Measurements from ENCODE around the gene PAM.

Gene PAM

DNA sequence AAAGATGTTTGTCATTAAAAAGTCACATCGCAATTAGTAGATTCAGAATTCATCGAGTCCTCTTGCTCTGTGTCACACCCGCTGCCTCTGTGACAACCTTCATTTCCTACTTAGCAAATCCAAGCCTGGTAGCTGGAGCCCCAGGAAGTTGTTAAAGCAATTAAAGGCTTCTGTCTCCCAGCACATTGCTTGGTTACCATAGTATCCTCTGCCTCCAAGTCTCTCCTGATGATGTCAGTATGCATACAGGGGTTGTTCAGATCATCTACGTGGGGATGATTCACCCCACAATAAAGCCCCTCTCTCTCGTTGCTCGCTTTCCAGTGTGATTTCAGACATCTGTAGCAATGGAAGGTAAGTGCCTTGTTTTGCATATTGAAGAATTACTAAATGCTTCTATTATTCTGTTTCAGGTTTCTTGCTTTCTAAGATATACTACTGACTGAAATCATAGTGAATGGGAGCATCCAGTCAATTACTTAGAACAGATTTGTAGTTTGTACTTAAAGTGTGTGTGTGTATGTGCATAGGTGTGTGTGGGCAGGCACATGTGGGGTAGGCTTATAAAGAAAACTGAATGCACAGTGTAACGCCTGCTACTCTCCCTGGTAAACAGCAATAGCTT is 52.9 kb downstream of the PAM start:
- no peak for DNase-seq (ENCODE audit: insufficient read length, low spot score)
- no peak for FAIRE-seq

DNA sequence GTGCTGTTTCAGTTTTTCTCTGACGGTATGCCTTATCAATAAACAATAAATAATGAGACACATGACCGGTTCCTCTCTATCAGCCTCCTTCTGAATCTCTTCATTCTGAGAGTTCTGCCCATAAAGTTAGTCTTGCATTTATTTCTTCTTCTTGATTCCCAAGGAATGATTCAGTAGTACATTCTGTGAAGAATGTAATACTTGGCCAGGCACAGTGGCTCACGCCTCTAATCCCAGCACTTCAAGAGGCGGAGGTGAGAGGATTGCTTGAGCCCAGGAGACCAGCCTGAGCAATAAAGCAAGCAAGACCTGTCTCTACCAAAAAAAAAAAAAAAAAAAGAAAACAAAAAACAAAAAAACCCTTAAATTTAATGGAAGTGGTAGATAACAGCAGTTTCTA is 53.9 kb downstream of the PAM start:
- DNase-seq (ENCODE audit: insufficient read length, low spot score) (no peak), FAIRE-seq (no peak)

DNA sequence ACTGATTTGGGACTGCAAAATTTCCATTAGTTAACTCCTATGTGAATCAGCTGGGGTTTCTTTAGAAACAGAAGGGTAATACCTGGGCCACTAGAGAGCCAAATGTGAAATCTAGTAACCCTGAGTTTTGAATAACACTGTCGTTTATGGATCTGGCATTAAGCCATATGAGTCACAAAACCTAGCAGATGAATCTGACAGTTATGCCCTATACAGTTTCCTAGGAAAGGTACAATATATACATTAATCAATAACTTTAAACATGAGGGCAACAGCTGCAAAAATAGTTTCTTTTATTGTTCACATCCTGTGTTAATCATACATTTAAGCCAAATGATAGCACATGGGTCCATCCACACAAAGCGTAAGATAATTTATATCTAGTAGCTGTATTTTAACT is 56.9 kb downstream of the PAM start:
- FAIRE-seq (no peak), DNase-seq (ENCODE audit: insufficient read length, low spot score) (peak; percentile 33)

DNA sequence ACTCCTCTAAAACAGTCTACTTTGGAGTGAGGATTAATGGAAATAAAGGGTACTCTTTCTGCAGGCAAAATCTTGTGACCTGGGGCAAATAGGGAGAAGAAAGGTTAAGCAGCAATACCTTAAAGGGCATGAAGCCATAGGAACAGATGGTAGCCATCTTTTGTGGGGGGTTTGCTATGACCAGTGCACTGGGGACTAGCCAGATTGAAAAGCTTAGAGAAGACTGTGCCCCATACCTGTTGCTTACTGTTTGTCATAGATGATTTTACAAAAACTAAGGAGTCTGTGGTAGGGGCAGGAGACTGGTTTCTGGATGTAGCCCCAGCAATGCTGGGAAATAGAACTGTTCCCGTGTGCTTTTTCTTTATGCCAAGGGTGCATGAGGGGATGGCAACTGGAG is 58.6 kb downstream of the PAM start:
- DNase-seq (ENCODE audit: insufficient read length, low spot score): no peak
- FAIRE-seq: no peak

DNA sequence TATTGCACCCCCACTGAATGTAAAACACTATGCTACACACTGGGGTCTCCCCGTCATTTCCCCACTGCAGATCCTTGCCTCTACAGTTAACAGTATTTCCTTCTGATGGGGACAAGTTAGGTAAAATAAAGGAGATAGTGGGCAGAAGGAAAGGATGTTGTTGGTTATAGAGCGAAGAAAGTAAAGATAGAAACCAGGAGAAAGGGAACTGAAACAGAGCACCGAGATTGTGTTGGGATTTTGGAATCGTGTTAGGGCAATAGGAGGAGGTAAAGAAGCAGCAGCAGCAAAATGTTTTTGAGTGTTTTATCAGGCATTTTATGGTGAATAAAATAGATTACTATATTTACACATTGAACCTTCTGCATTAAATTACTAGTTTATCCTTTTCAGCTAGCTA is 60.0 kb downstream of the PAM start:
- FAIRE-seq (no peak), DNase-seq (ENCODE audit: insufficient read length, low spot score) (no peak)

DNA sequence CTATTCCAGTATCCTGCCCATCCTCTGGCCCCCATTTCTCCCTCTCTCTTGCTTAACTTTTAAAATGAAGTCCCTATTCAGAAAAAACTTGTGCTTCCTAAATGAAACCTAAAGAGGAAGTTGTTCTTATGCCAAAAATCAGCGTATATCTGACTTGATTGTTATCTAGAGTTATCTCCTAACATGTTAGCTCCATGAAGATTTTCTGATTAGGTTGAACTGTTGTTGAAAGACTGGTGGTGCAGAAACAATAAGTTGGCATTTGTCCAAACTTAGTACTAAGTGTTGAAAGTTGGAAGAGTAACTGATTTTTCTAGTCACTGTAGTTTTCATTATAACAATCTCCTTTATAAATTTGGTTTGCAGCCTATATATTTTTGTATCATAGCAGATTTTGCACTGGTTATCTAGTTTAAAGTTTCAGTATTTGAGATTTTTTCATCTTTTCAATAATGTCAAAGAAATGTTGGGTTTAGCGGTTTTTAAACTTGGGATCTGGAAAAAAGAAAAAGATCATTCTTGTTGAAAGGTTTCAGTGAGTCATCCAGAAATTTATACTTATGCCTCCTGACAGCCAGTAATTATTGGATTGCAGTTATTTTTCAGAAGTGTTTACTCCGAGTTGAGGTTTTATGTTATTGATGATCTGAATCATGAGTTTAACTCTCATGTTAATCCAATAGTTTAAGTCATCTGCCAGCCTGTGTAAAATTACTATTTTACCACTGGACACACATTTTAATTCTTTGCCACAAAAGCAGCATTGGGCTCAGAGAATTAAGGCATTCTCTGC is 60.6 kb downstream of the PAM start:
- no peak for DNase-seq (ENCODE audit: insufficient read length, low spot score)
- FAIRE-seq: no peak

DNA sequence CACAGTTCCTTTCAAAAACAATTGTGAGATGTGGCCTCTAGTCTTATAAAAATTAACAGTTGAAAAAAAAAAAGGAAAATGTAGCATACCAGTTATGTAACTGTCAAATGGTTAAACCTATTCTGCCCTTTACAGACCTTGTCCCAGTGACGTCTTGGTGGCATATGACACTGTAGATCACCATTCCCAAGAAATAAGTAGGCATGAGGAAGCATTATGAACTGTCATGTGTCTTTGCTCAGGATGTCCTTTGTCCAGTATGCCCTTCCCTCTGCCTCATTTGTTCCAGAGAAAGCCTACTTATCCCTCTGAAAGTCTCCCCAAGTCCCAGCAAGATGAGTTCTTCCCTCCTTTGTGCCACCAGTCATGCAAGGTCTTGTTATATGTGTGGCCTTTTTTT is 63.2 kb downstream of the PAM start:
- DNase-seq (ENCODE audit: insufficient read length, low spot score) (no peak), FAIRE-seq (peak; percentile 52)

DNA sequence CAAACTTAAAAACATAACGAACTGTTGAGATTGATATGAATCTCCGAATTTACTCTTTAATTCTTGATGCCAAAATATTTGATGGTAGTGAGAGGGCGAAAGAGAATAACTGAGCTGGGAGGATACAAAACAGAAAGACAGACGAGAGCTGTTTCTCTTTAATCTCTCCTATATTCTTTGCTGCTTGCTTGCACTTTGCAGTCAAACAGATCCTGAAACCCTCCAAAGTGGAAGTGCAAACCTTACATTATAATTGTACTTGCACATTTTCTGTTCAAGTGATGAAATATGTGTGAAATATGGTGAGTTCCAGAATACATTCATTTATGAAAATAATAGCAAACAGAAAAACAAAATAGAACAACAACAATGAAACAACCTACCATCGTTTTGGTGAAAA is 63.8 kb downstream of the PAM start:
- FAIRE-seq (no peak), DNase-seq (ENCODE audit: insufficient read length, low spot score) (no peak)

DNA sequence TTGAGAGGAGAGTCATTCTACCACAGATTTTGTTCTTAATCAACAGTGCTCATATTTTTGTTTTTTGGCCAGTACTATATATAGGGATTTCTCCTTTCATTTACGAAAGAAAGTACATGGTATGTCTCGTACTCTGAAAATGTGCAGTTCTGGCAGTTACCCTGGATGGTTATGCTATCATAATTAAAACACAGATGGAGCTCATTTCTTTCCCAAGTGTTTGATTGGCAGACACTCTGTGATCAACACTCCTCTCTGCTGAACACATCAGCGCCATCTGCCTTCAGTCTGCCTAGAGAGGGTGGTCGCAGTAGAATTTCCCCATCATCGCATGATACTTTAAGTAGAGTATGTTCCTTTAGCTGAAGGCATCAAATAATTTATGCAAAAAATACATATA is 64.5 kb downstream of the PAM start:
- no peak for DNase-seq (ENCODE audit: insufficient read length, low spot score)
- FAIRE-seq: no peak

DNA sequence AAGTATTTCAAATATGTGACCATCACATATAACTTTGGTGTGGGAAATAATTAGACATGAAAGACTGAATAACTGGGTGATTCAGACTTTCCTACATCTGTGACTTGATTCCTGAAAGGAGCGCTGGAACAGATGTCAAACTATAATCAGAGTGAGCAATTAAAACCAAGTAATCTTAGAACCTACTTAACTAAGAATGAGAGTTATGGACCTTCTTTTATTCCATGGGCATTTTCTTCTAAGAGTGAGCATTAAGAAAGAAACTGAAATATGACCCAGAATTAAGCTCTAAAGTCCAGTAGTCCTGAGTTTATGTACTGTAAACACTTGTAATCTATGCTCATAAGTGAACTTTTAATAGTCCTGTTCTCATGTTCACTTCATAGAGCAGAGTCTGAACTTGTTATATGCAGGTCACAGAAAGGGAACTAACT is 68.4 kb downstream of the PAM start:
- DNase-seq (ENCODE audit: insufficient read length, low spot score) (no peak), FAIRE-seq (no peak)

DNA sequence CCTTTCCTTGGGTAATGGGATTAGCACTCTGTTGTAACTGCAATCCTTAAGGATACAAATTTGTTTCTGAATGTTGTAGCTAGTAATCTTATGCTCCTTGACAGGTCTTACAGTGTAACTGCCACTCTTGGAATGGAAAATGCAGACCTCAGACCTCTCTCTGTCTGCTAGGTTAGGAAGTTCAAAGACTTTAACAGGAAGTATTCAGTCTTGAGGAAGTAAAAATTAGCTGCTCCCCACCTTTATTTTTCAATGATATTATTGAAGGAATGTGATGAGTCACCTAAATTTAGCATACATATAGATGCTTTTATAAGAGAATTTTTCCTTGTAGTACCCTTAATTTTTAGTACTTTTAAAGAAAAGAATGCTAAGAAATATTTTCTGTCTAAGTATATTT is 71.5 kb downstream of the PAM start:
- FAIRE-seq (no peak), DNase-seq (ENCODE audit: insufficient read length, low spot score) (no peak)

DNA sequence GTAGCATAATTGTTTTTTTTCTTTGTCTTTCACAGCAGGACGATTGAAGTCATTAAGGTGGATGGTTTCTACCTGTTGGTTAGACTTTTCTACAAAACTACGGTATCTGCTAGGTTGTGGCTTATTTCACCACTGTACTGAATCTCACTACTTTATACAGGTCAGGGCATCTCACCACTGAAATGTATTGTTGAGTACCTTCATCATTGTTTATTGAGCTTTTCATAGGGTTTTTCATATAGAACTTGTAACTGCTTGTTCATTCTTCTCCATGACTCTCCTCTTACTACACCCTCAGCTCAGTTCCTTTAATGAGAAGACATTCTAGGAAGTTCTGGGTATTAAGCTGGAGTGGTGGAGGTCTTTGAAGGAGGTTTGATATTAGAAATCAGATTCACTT is 75.1 kb downstream of the PAM start:
- FAIRE-seq: no peak

DNA sequence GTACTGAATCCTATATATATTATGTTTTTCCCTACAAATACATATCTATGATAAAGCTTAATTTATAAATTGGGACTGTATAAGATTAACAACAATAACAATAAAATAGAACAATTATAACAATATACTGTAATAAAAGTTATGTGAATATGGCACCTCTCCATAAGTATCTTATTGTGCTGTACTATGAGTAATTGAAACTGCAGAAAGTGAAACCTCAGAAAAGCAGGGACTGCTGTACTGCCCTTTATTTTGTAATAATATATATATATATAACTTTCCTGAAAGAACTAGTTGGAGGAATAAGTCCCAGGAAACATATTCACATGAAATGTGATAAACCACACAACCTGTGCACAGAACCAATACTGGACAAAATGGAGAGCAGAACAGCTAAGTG is 77.3 kb downstream of the PAM start:
- FAIRE-seq (no peak), DNase-seq (ENCODE audit: insufficient read length, low spot score) (no peak)

More for the DNA sequence above, 75.1 kb downstream of the PAM start:
- DNase-seq (ENCODE audit: insufficient read length, low spot score): no peak

DNA sequence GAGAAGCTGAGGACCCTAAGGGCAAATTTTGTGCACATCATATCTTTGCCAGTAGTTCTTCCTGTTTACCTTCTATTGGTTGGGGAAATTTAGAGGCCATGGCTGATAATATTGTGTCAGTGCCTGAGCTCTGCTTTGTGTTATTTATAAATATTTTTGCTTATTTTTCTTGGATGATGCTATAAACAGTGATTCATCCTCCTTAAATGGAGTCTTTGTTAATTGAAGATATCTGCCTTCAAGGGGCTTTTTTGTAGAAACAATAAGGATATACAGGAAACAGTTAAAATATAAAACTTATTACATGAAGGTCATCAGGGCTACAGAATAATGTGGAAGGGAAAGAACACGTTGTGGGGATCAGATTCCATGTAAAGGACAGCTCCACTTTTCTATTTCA is 78.0 kb downstream of the PAM start:
- no peak for FAIRE-seq

DNA sequence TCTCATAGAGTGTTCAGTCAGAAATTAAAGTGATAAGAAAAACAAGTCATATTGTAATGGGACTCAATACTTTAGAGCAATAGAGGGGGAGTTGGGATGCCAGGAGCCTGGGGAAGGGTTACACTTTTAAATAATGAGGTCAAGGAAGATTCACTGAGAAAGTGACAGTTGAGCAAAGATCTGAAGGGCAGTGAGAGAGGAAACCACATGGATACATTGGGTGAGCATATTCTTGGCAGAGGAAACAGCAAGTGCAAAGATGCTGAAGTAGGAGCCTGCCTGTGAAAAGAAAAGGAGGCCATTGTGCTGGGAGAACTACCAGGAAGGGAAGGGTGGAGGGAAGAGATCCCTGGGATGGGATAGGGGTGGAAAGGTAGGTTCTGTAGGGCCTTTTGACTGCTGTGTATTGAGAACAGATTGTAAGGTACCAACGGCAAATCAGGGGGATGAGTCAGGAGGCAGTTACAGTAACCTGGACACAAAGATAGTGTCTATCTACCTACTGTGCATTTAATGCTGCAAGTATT is 79.4 kb downstream of the PAM start:
- no peak for DNase-seq (ENCODE audit: insufficient read length, low spot score)
- FAIRE-seq: no peak

More for the DNA sequence above, 78.0 kb downstream of the PAM start:
- no peak for DNase-seq (ENCODE audit: insufficient read length, low spot score)

DNA sequence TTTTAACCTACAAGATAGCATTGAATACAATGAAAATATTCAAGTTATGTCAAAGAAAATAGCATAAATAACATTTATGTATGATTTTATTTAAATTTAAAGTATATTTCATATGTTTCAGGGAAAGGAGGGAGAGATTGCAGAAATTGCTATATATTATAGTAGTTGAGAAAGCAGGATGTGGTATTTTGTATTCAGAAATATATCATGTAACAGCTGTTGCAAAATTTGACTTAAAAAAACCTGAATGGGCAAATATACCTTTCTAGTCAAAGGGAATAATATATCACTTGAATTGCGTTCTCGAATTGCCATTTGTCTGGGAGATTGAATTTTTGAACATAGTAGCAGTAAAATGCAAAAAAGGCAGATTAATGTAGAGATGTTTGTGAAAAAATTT is 80.6 kb downstream of the PAM start:
- no peak for DNase-seq (ENCODE audit: insufficient read length, low spot score)
- no peak for FAIRE-seq

DNA sequence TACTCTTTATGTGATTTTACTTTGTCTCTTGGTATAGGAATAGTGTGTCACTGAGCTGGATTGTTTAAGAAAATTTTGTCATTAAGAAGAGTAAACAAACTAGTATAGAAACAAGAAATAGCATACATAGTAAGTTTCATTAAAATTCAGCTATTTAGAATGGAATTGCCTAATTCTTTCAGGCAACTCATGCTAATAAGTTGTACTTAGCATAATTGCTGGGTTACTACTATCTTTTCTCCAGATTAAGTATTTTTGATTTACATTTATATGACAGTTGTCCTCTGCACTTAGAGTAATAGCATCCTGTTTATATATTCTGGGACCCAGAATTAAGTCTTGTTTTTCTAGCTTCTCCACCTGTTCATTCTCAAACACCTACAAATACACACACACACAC is 85.9 kb downstream of the PAM start:
- FAIRE-seq (no peak), DNase-seq (ENCODE audit: insufficient read length, low spot score) (no peak)

DNA sequence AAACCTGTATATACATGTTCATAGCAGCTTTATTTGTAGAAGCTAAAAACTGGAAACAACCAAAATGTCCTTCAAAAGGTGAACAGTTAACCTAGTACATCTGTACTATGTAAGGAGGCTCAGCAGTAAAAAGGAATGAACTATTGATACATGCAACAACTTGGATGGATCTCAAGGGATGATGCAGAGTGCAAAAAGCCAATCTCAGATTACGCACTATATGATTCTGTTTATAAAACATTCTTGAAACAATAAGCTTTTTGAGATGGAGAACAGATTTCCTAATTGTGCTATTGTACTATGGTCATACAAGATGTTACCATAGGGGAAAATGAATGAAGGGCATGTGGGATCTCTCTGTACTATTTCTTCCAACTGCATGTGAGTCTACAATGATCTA is 88.9 kb downstream of the PAM start:
- FAIRE-seq (no peak), DNase-seq (ENCODE audit: insufficient read length, low spot score) (no peak)

DNA sequence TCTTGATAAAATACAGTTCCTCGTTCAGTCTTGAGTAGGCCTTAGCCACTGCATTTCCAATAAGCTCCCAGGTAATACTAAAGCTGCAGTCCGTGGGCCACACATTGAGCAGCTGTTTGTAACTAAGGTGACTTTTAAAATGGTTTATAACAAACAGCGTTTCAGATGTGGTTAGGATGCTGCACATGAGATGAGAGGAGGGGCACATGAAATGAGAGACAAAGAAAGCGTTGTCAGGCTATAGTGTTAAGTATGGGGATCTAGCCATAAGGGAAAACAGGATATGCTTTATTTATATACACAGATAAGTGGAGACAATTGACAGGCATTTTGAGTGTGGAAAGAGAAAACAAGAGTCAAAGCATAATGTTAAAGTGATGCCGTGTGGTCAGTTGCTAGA is 89.9 kb downstream of the PAM start:
- FAIRE-seq (no peak), DNase-seq (ENCODE audit: insufficient read length, low spot score) (no peak)

DNA sequence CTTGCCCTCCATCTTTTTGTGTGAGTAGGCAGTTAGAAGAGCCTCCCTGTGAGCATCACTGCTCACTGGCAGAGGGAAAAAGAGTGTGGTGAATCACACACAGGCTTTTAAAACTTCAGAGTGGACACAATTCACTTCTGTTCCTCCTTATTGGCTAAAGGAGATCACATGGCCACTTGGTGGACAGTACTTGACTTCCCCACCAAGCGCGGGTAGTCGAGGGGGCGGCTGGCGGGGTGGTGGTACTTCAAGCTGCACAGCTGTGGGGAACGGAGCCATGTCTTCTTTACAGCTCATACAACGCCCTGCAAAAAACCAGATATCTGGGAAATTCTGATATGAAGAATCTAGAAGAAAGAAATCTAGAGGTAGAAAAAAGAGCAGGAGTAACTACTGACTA is 95.4 kb downstream of the PAM start:
- no peak for DNase-seq (ENCODE audit: insufficient read length, low spot score)
- no peak for FAIRE-seq

DNA sequence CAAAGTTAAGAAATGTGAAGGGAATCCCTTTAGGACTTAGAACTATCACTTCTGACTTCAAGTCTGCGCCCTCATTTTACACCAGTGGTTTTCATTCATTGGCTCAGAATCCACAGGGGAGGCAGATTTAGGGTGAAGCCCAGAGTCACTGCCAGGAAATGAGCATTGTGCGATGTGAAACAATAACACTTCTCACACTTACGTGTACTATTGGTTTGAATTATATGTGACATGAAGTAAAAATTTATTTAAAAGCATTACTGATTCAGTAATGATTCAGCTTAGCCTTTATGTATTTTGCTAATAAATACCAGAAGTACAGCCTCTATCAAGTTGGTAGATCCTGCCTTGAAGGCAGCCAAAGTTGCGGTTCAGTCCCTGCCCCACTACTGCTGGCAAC is 98.6 kb downstream of the PAM start:
- FAIRE-seq: no peak
- DNase-seq (ENCODE audit: insufficient read length, low spot score): no peak

DNA sequence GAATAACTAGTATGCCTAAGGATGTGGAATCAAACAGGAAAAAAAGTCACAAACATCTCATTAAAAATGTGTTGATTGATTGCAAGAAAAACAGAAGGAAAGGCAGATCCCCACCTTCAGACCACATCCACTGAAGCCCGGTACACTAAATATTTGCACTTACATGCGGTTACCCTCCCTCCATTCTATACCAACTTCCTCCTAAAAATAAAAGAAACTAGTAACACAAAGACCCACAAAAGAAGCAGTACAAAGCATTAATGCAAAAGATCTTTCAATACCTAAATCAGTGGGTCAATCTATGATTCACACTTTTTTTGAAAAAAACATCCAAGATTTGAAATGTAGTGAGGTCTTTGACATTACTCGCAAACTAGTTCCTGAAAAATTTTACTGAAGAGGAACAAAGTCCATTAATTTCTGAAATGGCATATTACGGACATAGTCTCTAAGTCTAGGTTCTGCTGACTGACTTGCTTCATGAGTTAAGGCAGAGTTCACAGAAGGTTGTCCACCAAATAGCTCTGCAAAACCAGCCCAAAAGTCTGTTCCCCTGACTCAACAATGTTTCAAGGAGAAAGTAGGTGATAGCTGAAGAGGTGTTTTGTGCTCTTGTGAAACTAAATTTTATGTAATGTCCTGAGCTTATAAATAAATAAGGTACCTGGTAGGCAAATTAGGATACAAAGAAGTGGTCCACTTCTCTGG is 100.7 kb downstream of the PAM start:
- DNase-seq (ENCODE audit: insufficient read length, low spot score) (no peak), FAIRE-seq (no peak)
